ENCODE data around the gene TRIM32.

The TRIM32 gene

DNA sequence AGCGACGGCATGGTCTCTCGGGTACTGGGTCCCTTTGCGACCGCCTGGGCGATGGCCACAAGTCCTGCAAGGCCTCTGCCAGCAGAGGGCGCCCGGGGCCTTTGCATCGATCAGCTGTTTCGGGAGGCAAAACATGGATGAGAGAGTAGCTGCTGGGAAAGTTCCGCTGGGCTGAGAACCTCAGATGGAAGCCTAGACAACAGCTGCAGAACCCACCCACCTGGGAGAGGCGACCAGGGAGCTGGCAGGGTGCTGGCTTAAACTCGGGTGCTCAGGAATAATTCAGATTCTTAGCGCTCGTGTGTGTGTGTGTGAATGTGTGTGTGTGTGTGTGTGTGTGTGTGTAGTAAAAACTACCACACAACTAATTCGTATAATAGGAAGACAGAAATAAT, 50.0 kb downstream of the TRIM32 start:
- peak; percentile 98 for ATAC-seq
- no peak for TF ChIP-seq ZC3H10 (CRISPR knock-in tag; IDR thresholded peaks at IDR 0.05)
- TF ChIP-seq CSDC2 (CRISPR knock-in tag; IDR thresholded peaks at IDR 0.05), result no peak
- no peak for TF ChIP-seq ZNF8 (CRISPR knock-in tag; IDR thresholded peaks at IDR 0.05)
- TF ChIP-seq, protein P1, sequence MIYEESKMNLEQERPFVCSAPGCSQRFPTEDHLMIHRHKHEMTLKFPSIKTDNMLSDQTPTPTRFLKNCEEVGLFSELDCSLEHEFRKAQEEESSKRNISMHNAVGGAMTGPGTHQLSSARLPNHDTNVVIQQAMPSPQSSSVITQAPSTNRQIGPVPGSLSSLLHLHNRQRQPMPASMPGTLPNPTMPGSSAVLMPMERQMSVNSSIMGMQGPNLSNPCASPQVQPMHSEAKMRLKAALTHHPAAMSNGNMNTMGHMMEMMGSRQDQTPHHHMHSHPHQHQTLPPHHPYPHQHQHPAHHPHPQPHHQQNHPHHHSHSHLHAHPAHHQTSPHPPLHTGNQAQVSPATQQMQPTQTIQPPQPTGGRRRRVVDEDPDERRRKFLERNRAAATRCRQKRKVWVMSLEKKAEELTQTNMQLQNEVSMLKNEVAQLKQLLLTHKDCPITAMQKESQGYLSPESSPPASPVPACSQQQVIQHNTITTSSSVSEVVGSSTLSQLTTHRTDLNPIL (CRISPR knock-in tag; IDR thresholded peaks at IDR 0.05; ENCODE audit: low read depth), result no peak
- TF ChIP-seq, protein P2, sequence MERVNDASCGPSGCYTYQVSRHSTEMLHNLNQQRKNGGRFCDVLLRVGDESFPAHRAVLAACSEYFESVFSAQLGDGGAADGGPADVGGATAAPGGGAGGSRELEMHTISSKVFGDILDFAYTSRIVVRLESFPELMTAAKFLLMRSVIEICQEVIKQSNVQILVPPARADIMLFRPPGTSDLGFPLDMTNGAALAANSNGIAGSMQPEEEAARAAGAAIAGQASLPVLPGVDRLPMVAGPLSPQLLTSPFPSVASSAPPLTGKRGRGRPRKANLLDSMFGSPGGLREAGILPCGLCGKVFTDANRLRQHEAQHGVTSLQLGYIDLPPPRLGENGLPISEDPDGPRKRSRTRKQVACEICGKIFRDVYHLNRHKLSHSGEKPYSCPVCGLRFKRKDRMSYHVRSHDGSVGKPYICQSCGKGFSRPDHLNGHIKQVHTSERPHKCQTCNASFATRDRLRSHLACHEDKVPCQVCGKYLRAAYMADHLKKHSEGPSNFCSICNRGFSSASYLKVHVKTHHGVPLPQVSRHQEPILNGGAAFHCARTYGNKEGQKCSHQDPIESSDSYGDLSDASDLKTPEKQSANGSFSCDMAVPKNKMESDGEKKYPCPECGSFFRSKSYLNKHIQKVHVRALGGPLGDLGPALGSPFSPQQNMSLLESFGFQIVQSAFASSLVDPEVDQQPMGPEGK (CRISPR knock-in tag; IDR thresholded peaks at IDR 0.05; ENCODE audit: borderline replicate concordance), result no peak

DNA sequence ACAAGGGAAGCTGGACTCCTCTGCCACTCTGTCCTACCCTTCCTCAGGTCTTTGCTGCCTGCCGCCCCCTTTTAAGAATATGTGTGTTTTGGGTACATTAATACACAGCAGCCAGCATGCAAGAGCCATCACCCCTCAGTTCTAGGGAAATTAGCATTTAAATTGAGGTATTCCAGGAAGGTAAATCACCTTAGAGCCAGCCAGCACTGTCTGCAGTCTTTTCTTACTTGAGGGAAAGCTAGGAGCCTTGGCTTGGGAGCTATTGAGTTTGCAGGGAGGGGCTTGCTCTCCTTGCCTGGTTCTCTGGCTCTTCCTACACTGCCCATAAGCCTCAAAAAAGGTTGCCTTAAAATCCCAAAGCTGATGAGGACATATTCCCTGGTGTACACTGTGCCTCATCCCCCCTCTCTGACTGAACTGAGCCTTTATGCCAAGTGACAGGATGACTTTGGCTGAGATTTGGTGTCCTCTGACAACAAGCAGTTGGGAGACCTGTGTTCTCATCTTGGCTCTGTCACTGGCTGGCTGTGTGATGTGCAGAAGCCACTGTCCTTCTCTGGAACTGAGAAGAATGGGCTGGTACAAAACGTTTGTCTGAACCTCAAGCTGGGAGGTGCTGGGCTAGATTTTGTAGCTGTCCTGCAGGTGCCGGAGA, 54.1 kb downstream of the TRIM32 start:
- TF ChIP-seq ZC3H10 (CRISPR knock-in tag; IDR thresholded peaks at IDR 0.05), result no peak
- TF ChIP-seq TOX (CRISPR knock-in tag; IDR thresholded peaks at IDR 0.05; ENCODE audit: borderline replicate concordance), result no peak
- no peak for TF ChIP-seq TCF4 (CRISPR knock-in tag; IDR thresholded peaks at IDR 0.05; ENCODE audit: borderline replicate concordance)
- TF ChIP-seq ISL1 (CRISPR knock-in tag; IDR thresholded peaks at IDR 0.05), result no peak
- no peak for TF ChIP-seq ZNF8 (CRISPR knock-in tag; IDR thresholded peaks at IDR 0.05)
- TF ChIP-seq, protein P3, sequence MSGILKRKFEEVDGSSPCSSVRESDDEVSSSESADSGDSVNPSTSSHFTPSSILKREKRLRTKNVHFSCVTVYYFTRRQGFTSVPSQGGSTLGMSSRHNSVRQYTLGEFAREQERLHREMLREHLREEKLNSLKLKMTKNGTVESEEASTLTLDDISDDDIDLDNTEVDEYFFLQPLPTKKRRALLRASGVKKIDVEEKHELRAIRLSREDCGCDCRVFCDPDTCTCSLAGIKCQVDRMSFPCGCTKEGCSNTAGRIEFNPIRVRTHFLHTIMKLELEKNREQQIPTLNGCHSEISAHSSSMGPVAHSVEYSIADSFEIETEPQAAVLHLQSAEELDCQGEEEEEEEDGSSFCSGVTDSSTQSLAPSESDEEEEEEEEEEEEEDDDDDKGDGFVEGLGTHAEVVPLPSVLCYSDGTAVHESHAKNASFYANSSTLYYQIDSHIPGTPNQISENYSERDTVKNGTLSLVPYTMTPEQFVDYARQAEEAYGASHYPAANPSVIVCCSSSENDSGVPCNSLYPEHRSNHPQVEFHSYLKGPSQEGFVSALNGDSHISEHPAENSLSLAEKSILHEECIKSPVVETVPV (CRISPR knock-in tag; IDR thresholded peaks at IDR 0.05), result no peak
- no peak for TF ChIP-seq ZNF565 (CRISPR knock-in tag; conservative IDR thresholded peaks at IDR 0.05; ENCODE audit: low read depth)
- TF ChIP-seq RARB (CRISPR knock-in tag; IDR thresholded peaks at IDR 0.05), result no peak
- TF ChIP-seq, protein P2 (CRISPR knock-in tag; IDR thresholded peaks at IDR 0.05; ENCODE audit: borderline replicate concordance), result no peak
- TF ChIP-seq BACH2 (CRISPR knock-in tag; IDR thresholded peaks at IDR 0.05; ENCODE audit: borderline replicate concordance), result no peak

DNA sequence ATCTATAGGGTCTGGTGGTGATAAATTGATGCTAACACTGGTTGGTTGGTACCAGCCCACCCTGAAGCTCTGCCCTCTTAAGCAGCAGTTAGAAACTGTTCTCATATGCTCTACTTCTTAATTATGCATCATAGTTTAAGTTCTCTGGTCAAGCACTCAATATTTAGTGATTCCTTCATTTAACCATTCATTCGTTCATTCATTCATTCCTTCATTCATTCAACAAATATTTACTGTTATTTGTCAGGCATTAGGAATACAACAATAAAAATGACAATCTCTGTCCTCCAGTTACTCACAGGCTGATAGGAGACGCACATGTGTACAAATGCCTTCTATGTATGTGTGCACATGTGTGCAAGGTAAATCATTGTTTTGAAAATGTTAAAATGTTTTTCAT, 54.6 kb downstream of the TRIM32 start:
- no peak for TF ChIP-seq TOX (CRISPR knock-in tag; IDR thresholded peaks at IDR 0.05; ENCODE audit: borderline replicate concordance)
- no peak for TF ChIP-seq TCF4 (CRISPR knock-in tag; IDR thresholded peaks at IDR 0.05; ENCODE audit: borderline replicate concordance)
- no peak for TF ChIP-seq ZFP3 (CRISPR knock-in tag; IDR thresholded peaks at IDR 0.05)
- TF ChIP-seq, protein P3 (CRISPR knock-in tag; IDR thresholded peaks at IDR 0.05), result no peak
- TF ChIP-seq CSDC2 (CRISPR knock-in tag; IDR thresholded peaks at IDR 0.05), result no peak
- TF ChIP-seq RARB (CRISPR knock-in tag; IDR thresholded peaks at IDR 0.05), result no peak
- TF ChIP-seq ZNF8 (CRISPR knock-in tag; IDR thresholded peaks at IDR 0.05), result no peak
- no peak for TF ChIP-seq BACH2 (CRISPR knock-in tag; IDR thresholded peaks at IDR 0.05; ENCODE audit: borderline replicate concordance)
- no peak for TF ChIP-seq ARNTL (CRISPR knock-in tag; IDR thresholded peaks at IDR 0.05; ENCODE audit: borderline replicate concordance, low read depth)
- no peak for TF ChIP-seq PPARA (CRISPR knock-in tag; IDR thresholded peaks at IDR 0.05; ENCODE audit: borderline replicate concordance)
- TF ChIP-seq ZNF565 (CRISPR knock-in tag; conservative IDR thresholded peaks at IDR 0.05; ENCODE audit: low read depth), result no peak
- no peak for TF ChIP-seq ZFP30 (CRISPR knock-in tag; IDR thresholded peaks at IDR 0.05)
- ATAC-seq, result no peak

More for the DNA sequence above, 54.1 kb downstream of the TRIM32 start:
- no peak for ATAC-seq

DNA sequence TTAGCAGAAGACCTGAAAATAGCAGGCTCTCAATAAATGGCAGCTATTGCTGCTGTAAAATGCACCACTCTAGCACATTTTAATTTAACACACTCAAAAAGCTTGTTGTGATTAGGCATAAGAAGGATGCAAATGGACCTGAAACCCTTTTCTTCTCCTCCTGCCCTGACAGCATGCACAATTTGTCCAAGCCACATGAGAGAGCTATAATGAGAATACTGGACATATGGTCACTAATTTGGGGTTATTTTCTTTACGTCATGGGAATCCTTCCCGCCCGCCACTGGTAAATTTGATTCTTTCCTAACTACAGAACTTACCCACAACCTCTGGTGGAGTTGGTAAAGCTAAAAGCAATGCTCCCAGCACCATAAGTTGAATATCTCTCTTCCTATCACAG, 62.1 kb downstream of the TRIM32 start:
- TF ChIP-seq TOX (CRISPR knock-in tag; IDR thresholded peaks at IDR 0.05; ENCODE audit: borderline replicate concordance) (no peak), OSR1 (CRISPR knock-in tag; IDR thresholded peaks at IDR 0.05) (no peak), ZNF8 (CRISPR knock-in tag; IDR thresholded peaks at IDR 0.05) (no peak), ZNF70 (CRISPR knock-in tag; IDR thresholded peaks at IDR 0.05) (no peak), PPARA (CRISPR knock-in tag; IDR thresholded peaks at IDR 0.05; ENCODE audit: borderline replicate concordance) (no peak), ZNF565 (CRISPR knock-in tag; conservative IDR thresholded peaks at IDR 0.05; ENCODE audit: low read depth) (no peak)
- TF ChIP-seq, protein P4, sequence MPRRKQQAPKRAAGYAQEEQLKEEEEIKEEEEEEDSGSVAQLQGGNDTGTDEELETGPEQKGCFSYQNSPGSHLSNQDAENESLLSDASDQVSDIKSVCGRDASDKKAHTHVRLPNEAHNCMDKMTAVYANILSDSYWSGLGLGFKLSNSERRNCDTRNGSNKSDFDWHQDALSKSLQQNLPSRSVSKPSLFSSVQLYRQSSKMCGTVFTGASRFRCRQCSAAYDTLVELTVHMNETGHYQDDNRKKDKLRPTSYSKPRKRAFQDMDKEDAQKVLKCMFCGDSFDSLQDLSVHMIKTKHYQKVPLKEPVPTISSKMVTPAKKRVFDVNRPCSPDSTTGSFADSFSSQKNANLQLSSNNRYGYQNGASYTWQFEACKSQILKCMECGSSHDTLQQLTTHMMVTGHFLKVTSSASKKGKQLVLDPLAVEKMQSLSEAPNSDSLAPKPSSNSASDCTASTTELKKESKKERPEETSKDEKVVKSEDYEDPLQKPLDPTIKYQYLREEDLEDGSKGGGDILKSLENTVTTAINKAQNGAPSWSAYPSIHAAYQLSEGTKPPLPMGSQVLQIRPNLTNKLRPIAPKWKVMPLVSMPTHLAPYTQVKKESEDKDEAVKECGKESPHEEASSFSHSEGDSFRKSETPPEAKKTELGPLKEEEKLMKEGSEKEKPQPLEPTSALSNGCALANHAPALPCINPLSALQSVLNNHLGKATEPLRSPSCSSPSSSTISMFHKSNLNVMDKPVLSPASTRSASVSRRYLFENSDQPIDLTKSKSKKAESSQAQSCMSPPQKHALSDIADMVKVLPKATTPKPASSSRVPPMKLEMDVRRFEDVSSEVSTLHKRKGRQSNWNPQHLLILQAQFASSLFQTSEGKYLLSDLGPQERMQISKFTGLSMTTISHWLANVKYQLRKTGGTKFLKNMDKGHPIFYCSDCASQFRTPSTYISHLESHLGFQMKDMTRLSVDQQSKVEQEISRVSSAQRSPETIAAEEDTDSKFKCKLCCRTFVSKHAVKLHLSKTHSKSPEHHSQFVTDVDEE (CRISPR knock-in tag; IDR thresholded peaks at IDR 0.05), result no peak
- TF ChIP-seq, protein P2 (CRISPR knock-in tag; IDR thresholded peaks at IDR 0.05; ENCODE audit: borderline replicate concordance), result no peak
- no peak for ATAC-seq

Measured in SK-N-SH treated with all-trans-retinoic acid at 6 μM for 48 hours (cell line).